ENCODE data around the gene RNF222.
"Not testable (repeated sequence)": the region's sequence is repeated elsewhere in the genome, so short reads cannot be mapped to it uniquely, and the experiment has no call there.

Gene RNF222

DNA sequence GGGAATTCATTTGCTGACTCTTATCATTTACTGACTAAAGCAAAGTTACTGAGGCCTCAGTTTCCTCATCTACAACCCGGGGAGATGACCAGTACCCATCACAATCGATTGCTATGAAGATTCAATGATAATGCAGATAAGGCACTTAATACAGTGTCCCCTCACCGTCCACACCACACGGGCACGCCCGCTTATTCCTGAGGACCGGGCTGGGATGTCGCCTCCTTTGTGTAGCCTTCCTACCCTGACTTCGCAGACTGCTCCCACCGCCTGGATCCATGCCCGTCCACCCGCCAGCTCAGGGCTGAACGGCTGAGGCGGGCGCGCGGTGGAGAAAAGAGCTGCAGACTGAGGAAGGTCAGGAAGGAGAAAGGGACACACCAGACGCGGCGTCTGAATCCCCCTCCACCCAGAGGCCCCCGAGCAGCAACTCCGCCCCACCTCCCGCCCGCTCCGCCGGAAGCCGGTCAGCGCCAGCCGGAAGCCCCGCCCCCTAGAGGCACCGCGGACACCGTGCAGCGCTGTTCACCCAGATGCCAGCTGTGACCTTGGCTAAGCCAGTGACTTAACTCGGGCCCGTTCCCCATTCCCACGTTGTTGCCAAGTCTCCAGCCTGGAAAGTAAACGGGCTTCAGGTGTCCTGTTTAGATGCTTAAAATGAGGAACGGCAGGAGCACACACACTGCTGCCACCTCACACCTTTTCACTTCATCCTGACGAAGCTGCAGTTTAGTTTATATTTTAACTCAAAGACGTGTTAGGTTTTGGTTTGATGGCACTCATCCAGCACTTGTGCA, 21.2 kb downstream of the RNF222 start, which contains the start of gene KRABD2:
KRABD2 (minus strand) TSS at position 434 of the 797 bp plus-strand sequence.
- peaks cover 41% of the 10 kb centered on the region for H3K4me1 ChIP-seq (ENCODE audit: insufficient read depth, low read length, poor library complexity, severe bottlenecking)
- no peaks in the 10 kb centered on the region for H3K9me2 ChIP-seq (replicated peaks; ENCODE audit: low read depth, low read length)
- peak within 1 kb of the TSS; percentile 84 for H3K4me3 ChIP-seq (ENCODE audit: low read length, poor library complexity, severe bottlenecking)

DNA sequence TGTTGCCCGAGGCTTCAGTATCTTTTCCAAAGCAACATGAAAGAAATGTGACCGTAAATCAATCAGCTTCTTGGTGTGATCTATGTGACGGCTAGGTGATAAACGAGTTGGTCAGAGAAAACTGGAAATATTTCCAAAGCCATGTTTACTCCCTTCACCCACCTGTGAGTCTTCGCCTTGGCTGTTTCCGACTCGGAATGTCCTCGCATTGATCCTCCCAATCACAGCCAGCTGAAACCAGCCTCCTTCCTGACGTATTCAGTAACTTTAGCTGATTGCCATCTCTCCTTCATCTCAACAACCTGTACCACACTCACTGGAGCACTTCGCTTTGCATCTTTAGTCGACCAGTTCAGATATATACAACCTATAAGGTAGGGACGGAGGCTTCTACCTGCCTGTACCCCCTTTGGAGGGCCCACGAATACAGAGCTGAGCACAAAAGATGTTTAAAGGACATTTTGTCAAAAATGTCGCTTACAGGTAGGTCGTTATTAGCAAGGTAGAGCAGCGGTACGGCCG, 21.8 kb downstream of the RNF222 start:
- H3K9ac ChIP-seq (ENCODE audit: low read depth, low read length, poor library complexity, severe bottlenecking): peak overlapping the region; percentile 82
- peak overlapping the region; percentile 85; the same call in 1 of the 2 replicates for H2AFZ ChIP-seq (ENCODE audit: low read length)
- no peaks in the 10 kb centered on the region for H3K9me3 ChIP-seq (ENCODE audit: insufficient read depth, low read depth, low read length)
- no peak for TF ChIP-seq EZH2phosphoT487 (IDR thresholded peaks at IDR 0.05; ENCODE audit: borderline replicate concordance)
- TF ChIP-seq CTCF (conservative IDR thresholded peaks at IDR 0.05; ENCODE audit: low read length): no peak
- peak overlapping the region; percentile 98 for H3K4me2 ChIP-seq (ENCODE audit: low read depth, low read length, poor library complexity, severe bottlenecking)
- peaks cover 45% of the 10 kb centered on the region for H3K79me2 ChIP-seq (ENCODE audit: insufficient read depth, low read length)
- H3F3A ChIP-seq (ENCODE audit: low read depth): peaks cover 24% of the 10 kb centered on the region
- peaks cover 41% of the 10 kb centered on the region for H3K36me3 ChIP-seq (ENCODE audit: insufficient read depth, low read length)
- peaks cover 41% of the 10 kb centered on the region for H4K20me1 ChIP-seq (ENCODE audit: insufficient read depth, low read length, poor library complexity, severe bottlenecking)
- H3K4me3 ChIP-seq (ENCODE audit: low read length, poor library complexity, severe bottlenecking): peak overlapping the region; percentile 84
- no peaks in the 10 kb centered on the region for H3K27me3 ChIP-seq (ENCODE audit: insufficient read depth, low read length, poor library complexity, severe bottlenecking)
- H3K9me2 ChIP-seq (replicated peaks; ENCODE audit: low read depth, low read length): no peaks in the 10 kb centered on the region
- H3K4me1 ChIP-seq (ENCODE audit: insufficient read depth, low read length, poor library complexity, severe bottlenecking): peaks cover 35% of the 10 kb centered on the region

More for the DNA sequence above, 21.2 kb downstream of the RNF222 start, which contains the start of gene KRABD2:
- H2AFZ ChIP-seq (ENCODE audit: low read length): peak within 1 kb of the TSS; percentile 85
- peak; percentile 61 for TF ChIP-seq CTCF (conservative IDR thresholded peaks at IDR 0.05; ENCODE audit: low read length)
- TF ChIP-seq EZH2phosphoT487 (IDR thresholded peaks at IDR 0.05; ENCODE audit: borderline replicate concordance): no peak
- H3K4me2 ChIP-seq (ENCODE audit: low read depth, low read length, poor library complexity, severe bottlenecking): peak within 1 kb of the TSS; percentile 98
- H3K9me3 ChIP-seq (ENCODE audit: insufficient read depth, low read depth, low read length): no peaks in the 10 kb centered on the region
- H3K27me3 ChIP-seq (ENCODE audit: insufficient read depth, low read length, poor library complexity, severe bottlenecking): no peaks in the 10 kb centered on the region
- peaks cover 52% of the 10 kb centered on the region for H3K79me2 ChIP-seq (ENCODE audit: insufficient read depth, low read length)
- H3K9ac ChIP-seq (ENCODE audit: low read depth, low read length, poor library complexity, severe bottlenecking): peak within 1 kb of the TSS; percentile 82
- H4K20me1 ChIP-seq (ENCODE audit: insufficient read depth, low read length, poor library complexity, severe bottlenecking): peaks cover 47% of the 10 kb centered on the region
- H3F3A ChIP-seq (ENCODE audit: low read depth): peaks cover 27% of the 10 kb centered on the region
- peaks cover 48% of the 10 kb centered on the region for H3K36me3 ChIP-seq (ENCODE audit: insufficient read depth, low read length)

DNA sequence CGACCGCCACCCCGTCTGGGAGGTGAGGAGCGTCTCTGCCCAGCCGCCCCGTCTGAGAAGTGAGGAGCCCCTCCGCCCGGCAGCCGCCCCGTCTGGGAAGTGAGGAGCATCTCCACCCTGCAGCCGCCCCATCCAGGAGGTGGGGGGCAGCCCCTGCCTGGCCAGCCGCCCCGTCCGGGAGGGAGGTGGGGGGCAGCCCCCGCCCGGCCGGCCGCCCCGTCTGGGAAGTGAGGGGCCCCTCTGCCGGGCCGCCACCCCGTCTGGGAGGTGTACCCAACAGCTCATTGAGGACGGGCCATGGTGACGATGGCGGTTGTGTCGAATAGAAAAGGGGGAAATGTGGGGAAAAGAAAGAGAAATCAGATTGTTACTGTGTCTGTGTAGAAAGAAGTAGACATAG, 23.8 kb downstream of the RNF222 start:
- Histone ChIP-seq H3K4me1 (ENCODE audit: insufficient read depth, low read length, poor library complexity, severe bottlenecking) (peaks cover 21% of the 10 kb centered on the region), H3K79me2 (ENCODE audit: insufficient read depth, low read length) (peaks cover 26% of the 10 kb centered on the region), H3F3A (ENCODE audit: low read depth) (peaks cover 19% of the 10 kb centered on the region), H4K20me1 (ENCODE audit: insufficient read depth, low read length, poor library complexity, severe bottlenecking) (peaks cover 21% of the 10 kb centered on the region), H3K36me3 (ENCODE audit: insufficient read depth, low read length) (peaks cover 22% of the 10 kb centered on the region)
- H3K9me3 ChIP-seq (ENCODE audit: insufficient read depth, low read depth, low read length); H3K9ac ChIP-seq (ENCODE audit: low read depth, low read length, poor library complexity, severe bottlenecking); H3K4me2 ChIP-seq (ENCODE audit: low read depth, low read length, poor library complexity, severe bottlenecking); H3K4me3 ChIP-seq (ENCODE audit: low read length, poor library complexity, severe bottlenecking); H3K9me2 ChIP-seq (replicated peaks; ENCODE audit: low read depth, low read length); H2AFZ ChIP-seq (ENCODE audit: low read length); H3K27me3 ChIP-seq (ENCODE audit: insufficient read depth, low read length, poor library complexity, severe bottlenecking): not testable (repeated sequence)

Measured in Loucy (cell line).